SK-N-SH treated with all-trans-retinoic acid at 6 μM for 48 hours (cell line): ENCODE results near the gene CFAP52.

Experiments used
- ATAC-seq: fragments of 200-7000 bp; cut with Tn5 transposase; 3 replicates; pipeline ENCODE4 v1.9.1; 2020; ENCODE audit warnings: mild to moderate bottlenecking, moderate library complexity
- ARNTL ChIP-seq: fragments of 450-650 bp; formaldehyde crosslinking; IDR thresholded peaks from 2 replicates; pipeline ENCODE4 v1.5.0; 2020; ENCODE audit warnings: low read depth, mild to moderate bottlenecking, moderate library complexity, borderline replicate concordance
- CSDC2 ChIP-seq: fragments of 250-450 bp; sonication (Bioruptor Pico); IDR thresholded peaks from 2 replicates; pipeline ENCODE4 v1.5.0; 2020; ENCODE audit warnings: mild to moderate bottlenecking, moderate library complexity
- ESRRG ChIP-seq: fragments of 250-450 bp; sonication (Bioruptor Pico); IDR thresholded peaks from 2 replicates; pipeline ENCODE4 v1.6.1; 2021; ENCODE audit warnings: mild to moderate bottlenecking
- GLIS3 ChIP-seq: fragments of 250-450 bp; sonication (Bioruptor Pico); IDR thresholded peaks from 2 replicates; pipeline ENCODE4 v1.5.0; 2020; ENCODE audit warnings: mild to moderate bottlenecking, moderate library complexity
- ISL1 ChIP-seq: fragments of 250-450 bp; sonication (Bioruptor Pico); IDR thresholded peaks from 2 replicates; pipeline ENCODE4 v2.1.2; 2022; ENCODE audit warnings: mild to moderate bottlenecking, moderate library complexity
- OSR1 ChIP-seq: fragments of 250-450 bp; sonication (Bioruptor Pico); IDR thresholded peaks from 2 replicates; pipeline ENCODE4 v1.8.0; 2022; ENCODE audit warnings: moderate library complexity, mild to moderate bottlenecking, inconsistent platforms
- PPARA ChIP-seq: fragments of 250-450 bp; sonication (Bioruptor Pico); IDR thresholded peaks from 2 replicates; pipeline ENCODE4 v1.5.0; 2020; ENCODE audit warnings: mild to moderate bottlenecking, borderline replicate concordance
- RARB ChIP-seq: fragments of 250-450 bp; sonication (Bioruptor Pico); IDR thresholded peaks from 2 replicates; pipeline ENCODE4 v1.8.0; 2021; ENCODE audit warnings: mild to moderate bottlenecking, moderate library complexity
- SNAI2 ChIP-seq: fragments of 250-450 bp; sonication (Bioruptor Pico); IDR thresholded peaks from 2 replicates; pipeline ENCODE4 v1.5.0; 2020; ENCODE audit warnings: mild to moderate bottlenecking, moderate library complexity
- TCF4 ChIP-seq: fragments of 250-450 bp; sonication (Bioruptor Pico); IDR thresholded peaks from 2 replicates; pipeline ENCODE4 v1.8.0; 2021; ENCODE audit warnings: mild to moderate bottlenecking, moderate library complexity, borderline replicate concordance
- TOX ChIP-seq: fragments of 250-450 bp; sonication (Bioruptor Pico); IDR thresholded peaks from 2 replicates; pipeline ENCODE4 v1.8.0; 2021; ENCODE audit warnings: mild to moderate bottlenecking, moderate library complexity, borderline replicate concordance
- ZFP30 ChIP-seq: fragments of 450-650 bp; formaldehyde crosslinking; IDR thresholded peaks from 2 replicates; pipeline ENCODE4 v1.5.0; 2022; ENCODE audit warnings: mild to moderate bottlenecking, moderate library complexity
- ZNF565 ChIP-seq: fragments of 450-650 bp; formaldehyde crosslinking; conservative IDR thresholded peaks from 2 replicates; pipeline ENCODE4 v1.5.0; 2020; ENCODE audit warnings: low read depth, mild to moderate bottlenecking, moderate library complexity
- ZNF70 ChIP-seq: fragments of 450-650 bp; formaldehyde crosslinking; IDR thresholded peaks from 2 replicates; pipeline ENCODE4 v1.5.0; 2020; ENCODE audit warnings: mild to moderate bottlenecking, moderate library complexity
- ZNF8 ChIP-seq: fragments of 450-650 bp; formaldehyde crosslinking; IDR thresholded peaks from 2 replicates; pipeline ENCODE4 v1.5.0; 2020; ENCODE audit warnings: mild to moderate bottlenecking, moderate library complexity
- TF ChIP-seq, protein P1 (sequence below): fragments of 250-450 bp; sonication (Bioruptor Pico); IDR thresholded peaks from 2 replicates; pipeline ENCODE4 v1.8.0; 2021; ENCODE audit warnings: low read depth, mild to moderate bottlenecking, moderate library complexity, borderline replicate concordance
- TF ChIP-seq, protein P2 (sequence below): fragments of 250-450 bp; sonication (Bioruptor Pico); IDR thresholded peaks from 2 replicates; pipeline ENCODE4 v1.8.0; 2020; ENCODE audit warnings: mild to moderate bottlenecking, moderate library complexity, borderline replicate concordance
- TF ChIP-seq, protein P3 (sequence below): fragments of 250-450 bp; sonication (Bioruptor Pico); IDR thresholded peaks from 2 replicates; pipeline ENCODE4 v1.5.0; 2020; ENCODE audit warnings: mild to moderate bottlenecking, moderate library complexity
- TF ChIP-seq, protein P4 (sequence below): fragments of 250-450 bp; sonication (Bioruptor Pico); IDR thresholded peaks from 2 replicates; pipeline ENCODE4 v1.5.1; 2020; ENCODE audit warnings: low read depth, mild to moderate bottlenecking, moderate library complexity
- TF ChIP-seq, protein P5 (sequence below): fragments of 250-450 bp; sonication (Bioruptor Pico); IDR thresholded peaks from 2 replicates; pipeline ENCODE4 v1.5.1; 2021; ENCODE audit warnings: mild to moderate bottlenecking, moderate library complexity

Gene CFAP52

DNA sequence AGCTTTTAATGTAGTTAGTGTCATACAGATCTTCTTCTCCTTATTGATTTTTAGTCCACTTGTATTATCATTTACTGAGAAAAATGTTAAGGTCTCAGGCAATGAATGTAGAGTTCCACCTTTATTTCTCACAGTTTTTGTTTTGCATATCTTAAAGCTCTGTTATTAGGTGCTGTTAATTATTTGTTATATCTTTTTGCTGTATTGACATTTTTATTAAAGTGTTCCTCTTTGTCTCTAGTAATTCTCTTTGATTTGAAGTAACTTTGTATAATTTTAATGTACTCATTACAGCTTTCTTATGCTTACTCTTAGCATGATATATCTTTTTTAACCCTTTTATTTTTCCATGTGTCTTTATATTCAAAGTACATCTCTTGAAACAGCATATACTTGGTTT, 46.5 kb downstream of the CFAP52 start:
- no peak for ATAC-seq
- TF ChIP-seq, protein P1, sequence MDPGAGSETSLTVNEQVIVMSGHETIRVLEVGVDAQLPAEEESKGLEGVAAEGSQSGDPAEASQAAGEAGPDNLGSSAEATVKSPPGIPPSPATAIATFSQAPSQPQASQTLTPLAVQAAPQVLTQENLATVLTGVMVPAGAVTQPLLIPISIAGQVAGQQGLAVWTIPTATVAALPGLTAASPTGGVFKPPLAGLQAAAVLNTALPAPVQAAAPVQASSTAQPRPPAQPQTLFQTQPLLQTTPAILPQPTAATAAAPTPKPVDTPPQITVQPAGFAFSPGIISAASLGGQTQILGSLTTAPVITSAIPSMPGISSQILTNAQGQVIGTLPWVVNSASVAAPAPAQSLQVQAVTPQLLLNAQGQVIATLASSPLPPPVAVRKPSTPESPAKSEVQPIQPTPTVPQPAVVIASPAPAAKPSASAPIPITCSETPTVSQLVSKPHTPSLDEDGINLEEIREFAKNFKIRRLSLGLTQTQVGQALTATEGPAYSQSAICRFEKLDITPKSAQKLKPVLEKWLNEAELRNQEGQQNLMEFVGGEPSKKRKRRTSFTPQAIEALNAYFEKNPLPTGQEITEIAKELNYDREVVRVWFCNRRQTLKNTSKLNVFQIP (CRISPR knock-in tag) = no peak
- TF ChIP-seq ZFP30 = no peak
- no peak for TF ChIP-seq TOX (CRISPR knock-in tag)
- TF ChIP-seq TCF4 = no peak
- no peak for TF ChIP-seq CSDC2 (CRISPR knock-in tag)
- no peak for TF ChIP-seq ZNF70 (CRISPR knock-in tag)
- TF ChIP-seq ZNF8 (CRISPR knock-in tag) = no peak
- TF ChIP-seq GLIS3 (CRISPR knock-in tag) = no peak
- TF ChIP-seq, protein P2, sequence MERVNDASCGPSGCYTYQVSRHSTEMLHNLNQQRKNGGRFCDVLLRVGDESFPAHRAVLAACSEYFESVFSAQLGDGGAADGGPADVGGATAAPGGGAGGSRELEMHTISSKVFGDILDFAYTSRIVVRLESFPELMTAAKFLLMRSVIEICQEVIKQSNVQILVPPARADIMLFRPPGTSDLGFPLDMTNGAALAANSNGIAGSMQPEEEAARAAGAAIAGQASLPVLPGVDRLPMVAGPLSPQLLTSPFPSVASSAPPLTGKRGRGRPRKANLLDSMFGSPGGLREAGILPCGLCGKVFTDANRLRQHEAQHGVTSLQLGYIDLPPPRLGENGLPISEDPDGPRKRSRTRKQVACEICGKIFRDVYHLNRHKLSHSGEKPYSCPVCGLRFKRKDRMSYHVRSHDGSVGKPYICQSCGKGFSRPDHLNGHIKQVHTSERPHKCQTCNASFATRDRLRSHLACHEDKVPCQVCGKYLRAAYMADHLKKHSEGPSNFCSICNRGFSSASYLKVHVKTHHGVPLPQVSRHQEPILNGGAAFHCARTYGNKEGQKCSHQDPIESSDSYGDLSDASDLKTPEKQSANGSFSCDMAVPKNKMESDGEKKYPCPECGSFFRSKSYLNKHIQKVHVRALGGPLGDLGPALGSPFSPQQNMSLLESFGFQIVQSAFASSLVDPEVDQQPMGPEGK = no peak

DNA sequence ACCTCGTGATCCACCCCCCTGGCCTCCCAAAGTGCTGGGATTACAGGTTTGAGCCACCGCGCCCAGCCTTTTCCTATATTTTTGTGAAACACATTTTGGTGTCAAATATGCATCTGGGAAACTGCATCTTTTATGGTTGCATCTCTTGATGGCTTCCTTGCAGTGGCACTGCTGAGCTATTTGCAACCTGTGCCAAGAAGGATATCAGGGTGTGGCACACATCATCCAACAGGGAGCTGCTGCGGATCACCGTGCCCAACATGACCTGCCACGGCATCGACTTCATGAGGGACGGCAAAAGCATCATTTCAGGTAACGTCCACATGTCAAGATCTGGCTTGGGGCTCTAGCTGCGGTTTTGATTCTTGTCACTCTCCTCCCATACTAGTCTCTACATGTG, 52.1 kb downstream of the CFAP52 start:
- TF ChIP-seq SNAI2 (no peak), OSR1 (CRISPR knock-in tag) (no peak), PPARA (CRISPR knock-in tag) (no peak), ESRRG (no peak), TOX (CRISPR knock-in tag) (no peak), ISL1 (no peak), ZNF565 (CRISPR knock-in tag) (no peak), CSDC2 (CRISPR knock-in tag) (no peak), GLIS3 (CRISPR knock-in tag) (no peak), RARB (CRISPR knock-in tag) (no peak), ZNF8 (CRISPR knock-in tag) (no peak), ARNTL (CRISPR knock-in tag) (no peak), ZFP30 (no peak), TCF4 (no peak)
- TF ChIP-seq, protein P3, sequence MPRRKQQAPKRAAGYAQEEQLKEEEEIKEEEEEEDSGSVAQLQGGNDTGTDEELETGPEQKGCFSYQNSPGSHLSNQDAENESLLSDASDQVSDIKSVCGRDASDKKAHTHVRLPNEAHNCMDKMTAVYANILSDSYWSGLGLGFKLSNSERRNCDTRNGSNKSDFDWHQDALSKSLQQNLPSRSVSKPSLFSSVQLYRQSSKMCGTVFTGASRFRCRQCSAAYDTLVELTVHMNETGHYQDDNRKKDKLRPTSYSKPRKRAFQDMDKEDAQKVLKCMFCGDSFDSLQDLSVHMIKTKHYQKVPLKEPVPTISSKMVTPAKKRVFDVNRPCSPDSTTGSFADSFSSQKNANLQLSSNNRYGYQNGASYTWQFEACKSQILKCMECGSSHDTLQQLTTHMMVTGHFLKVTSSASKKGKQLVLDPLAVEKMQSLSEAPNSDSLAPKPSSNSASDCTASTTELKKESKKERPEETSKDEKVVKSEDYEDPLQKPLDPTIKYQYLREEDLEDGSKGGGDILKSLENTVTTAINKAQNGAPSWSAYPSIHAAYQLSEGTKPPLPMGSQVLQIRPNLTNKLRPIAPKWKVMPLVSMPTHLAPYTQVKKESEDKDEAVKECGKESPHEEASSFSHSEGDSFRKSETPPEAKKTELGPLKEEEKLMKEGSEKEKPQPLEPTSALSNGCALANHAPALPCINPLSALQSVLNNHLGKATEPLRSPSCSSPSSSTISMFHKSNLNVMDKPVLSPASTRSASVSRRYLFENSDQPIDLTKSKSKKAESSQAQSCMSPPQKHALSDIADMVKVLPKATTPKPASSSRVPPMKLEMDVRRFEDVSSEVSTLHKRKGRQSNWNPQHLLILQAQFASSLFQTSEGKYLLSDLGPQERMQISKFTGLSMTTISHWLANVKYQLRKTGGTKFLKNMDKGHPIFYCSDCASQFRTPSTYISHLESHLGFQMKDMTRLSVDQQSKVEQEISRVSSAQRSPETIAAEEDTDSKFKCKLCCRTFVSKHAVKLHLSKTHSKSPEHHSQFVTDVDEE (CRISPR knock-in tag) = no peak
- TF ChIP-seq, protein P2 = no peak
- TF ChIP-seq, protein P4, sequence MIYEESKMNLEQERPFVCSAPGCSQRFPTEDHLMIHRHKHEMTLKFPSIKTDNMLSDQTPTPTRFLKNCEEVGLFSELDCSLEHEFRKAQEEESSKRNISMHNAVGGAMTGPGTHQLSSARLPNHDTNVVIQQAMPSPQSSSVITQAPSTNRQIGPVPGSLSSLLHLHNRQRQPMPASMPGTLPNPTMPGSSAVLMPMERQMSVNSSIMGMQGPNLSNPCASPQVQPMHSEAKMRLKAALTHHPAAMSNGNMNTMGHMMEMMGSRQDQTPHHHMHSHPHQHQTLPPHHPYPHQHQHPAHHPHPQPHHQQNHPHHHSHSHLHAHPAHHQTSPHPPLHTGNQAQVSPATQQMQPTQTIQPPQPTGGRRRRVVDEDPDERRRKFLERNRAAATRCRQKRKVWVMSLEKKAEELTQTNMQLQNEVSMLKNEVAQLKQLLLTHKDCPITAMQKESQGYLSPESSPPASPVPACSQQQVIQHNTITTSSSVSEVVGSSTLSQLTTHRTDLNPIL = no peak
- TF ChIP-seq, protein P5, sequence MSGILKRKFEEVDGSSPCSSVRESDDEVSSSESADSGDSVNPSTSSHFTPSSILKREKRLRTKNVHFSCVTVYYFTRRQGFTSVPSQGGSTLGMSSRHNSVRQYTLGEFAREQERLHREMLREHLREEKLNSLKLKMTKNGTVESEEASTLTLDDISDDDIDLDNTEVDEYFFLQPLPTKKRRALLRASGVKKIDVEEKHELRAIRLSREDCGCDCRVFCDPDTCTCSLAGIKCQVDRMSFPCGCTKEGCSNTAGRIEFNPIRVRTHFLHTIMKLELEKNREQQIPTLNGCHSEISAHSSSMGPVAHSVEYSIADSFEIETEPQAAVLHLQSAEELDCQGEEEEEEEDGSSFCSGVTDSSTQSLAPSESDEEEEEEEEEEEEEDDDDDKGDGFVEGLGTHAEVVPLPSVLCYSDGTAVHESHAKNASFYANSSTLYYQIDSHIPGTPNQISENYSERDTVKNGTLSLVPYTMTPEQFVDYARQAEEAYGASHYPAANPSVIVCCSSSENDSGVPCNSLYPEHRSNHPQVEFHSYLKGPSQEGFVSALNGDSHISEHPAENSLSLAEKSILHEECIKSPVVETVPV (CRISPR knock-in tag) = no peak
- TF ChIP-seq, protein P1 (CRISPR knock-in tag) = no peak
- no peak for ATAC-seq
